Kidney (tissue), 14 donors: Measurements from ENCODE around the gene SNRPD3. TPM values are rescaled to one million over a fixed set of nuclear protein-coding genes. Genes with fewer than 3 reads are reported as not detected.
A peak's percentile ranks its signal among the peaks of the same experiment; 100 is the strongest.

ENCODE experiments used
- DNase-seq, 5 donors: peaks; one replicate each; pipeline ENCODE4 v3.0.0-alpha.2; 2013 to 2020
- FAIRE-seq: peaks from 2 replicates; lab custom pipeline; 2012; peaks lifted over from hg19 to GRCh38; lab: Jason Lieb, UNC
- H3K27ac ChIP-seq, 2 donors: one replicate each; pipeline ENCODE4 v1.7.0; 2013; ENCODE audit warnings: low read depth in 2 of 2, low read length in 2 of 2, inconsistent platforms in 1 of 2
- H3K27me3 ChIP-seq: one replicate; pipeline ENCODE4 v1.7.1; 2013; ENCODE audit warnings: low read length, inconsistent platforms; ENCODE audit not compliant: control insufficient read depth, insufficient read depth
- H3K36me3 ChIP-seq, 3 donors: one replicate each; pipeline versions ENCODE4 v1.7.0 to v1.7.1; 2013; ENCODE audit warnings: low read length in 3 of 3, control low read depth in 1 of 3, inconsistent platforms in 1 of 3; ENCODE audit not compliant: insufficient read depth in 3 of 3, control insufficient read depth in 2 of 3
- H3K4me1 ChIP-seq, 3 donors: one replicate each; pipeline versions ENCODE4 v1.7.0 to v1.7.1; 2013; ENCODE audit warnings: low read length in 3 of 3, inconsistent platforms in 1 of 3, low read depth in 1 of 3; ENCODE audit not compliant: control insufficient read depth in 2 of 3, insufficient read depth in 2 of 3
- H3K4me3 ChIP-seq, 3 donors: one replicate each; pipeline versions ENCODE4 v1.7.0 to v1.8.1; 2013; ENCODE audit warnings: low read length in 3 of 3, control low read depth in 1 of 3, inconsistent platforms in 1 of 3
- H3K9ac ChIP-seq, 3 donors: one replicate each; pipeline versions ENCODE4 v1.7.0 to v1.7.1; 2013; ENCODE audit warnings: low read length in 3 of 3, control low read depth in 1 of 3, inconsistent platforms in 1 of 3
- H3K9me3 ChIP-seq, 3 donors: one replicate each; pipeline versions ENCODE4 v1.7.0 to v1.7.1; 2013; ENCODE audit warnings: low read length in 3 of 3, control low read depth in 1 of 3, inconsistent platforms in 1 of 3; ENCODE audit not compliant: control insufficient read depth in 2 of 3, insufficient read depth in 1 of 3
- CTCF ChIP-seq: IDR thresholded peaks from 3 replicates; pipeline ENCODE4 v1.5.1; 2012; ENCODE audit warnings: mild to moderate bottlenecking, moderate library complexity, borderline replicate concordance; ENCODE audit not compliant: insufficient read depth; ENCODE audit errors: extremely low read depth
- intact Hi-C: fragments of 100-400 bp; cut with DNase I; formaldehyde crosslinking; loops from one replicate; pipeline ENCODE4 v1.11.1; 2022
- polyA plus RNA-seq: library from polyadenylated mRNA; stranded (reverse); fragments of 350-450 nt; fragmentation: Illumina TruSeq; extraction: RNeasy Lipid Tissue Mini Kit (QIAGEN cat#74804); gene quantifications from one replicate; pipeline ENCODE4 v1.2.3, GENCODE V29; 2014; ENCODE audit warnings: low read depth, low replicate concordance; ENCODE audit not compliant: insufficient read depth
- total RNA-seq: library from RNA; stranded (reverse); fragmentation: NEBNext Ultra II Directional; extraction: Animal tissue kit (Norgen Biotek cat#: 25700); gene quantifications from one replicate; pipeline ENCODE4 v1.2.1, GENCODE V29; 2021
- donor health status: control.
- donor health status: control.
- donor health status: control.
- donor health status: control.
- donor health status: control.
- donor health status: DM: yes; HTN: yes; CAD: no.
- donor health status: Normal renal cell carcinoma (clear cell type).

The SNRPD3 gene
- total and polyA plus RNA-seq, 2 donors from 2014 or later: 73.7 to 136 TPM

- intact Hi-C loops: no loop called here
- Histone ChIP-seq H3K4me1 (peaks cover 4 to 10% (median 7%) of the 10 kb centered on the region in 3 donors), H3K9ac (no peak overlapping the region), H3K9me3 (no peaks in the 10 kb centered on the region), H3K36me3 (peaks cover 6 to 27% (median 11%) of the 10 kb centered on the region in 3 donors), H3K27ac (no peak overlapping the region), H3K4me3 (no peak overlapping the region), H3K27me3 (no peaks in the 10 kb centered on the region)
- DNase-seq: no peak
- no peak for FAIRE-seq
- no peak for TF ChIP-seq CTCF
Observed at GRCh38 chr22:24576778-24577177, 21.0 kb downstream of the SNRPD3 start.

- Histone ChIP-seq H3K9me3 (no peaks in the 10 kb centered on the region), H3K4me3 (no peak overlapping the region), H3K27me3 (no peaks in the 10 kb centered on the region), H3K9ac (no peak overlapping the region), H3K4me1 (peaks cover 4 to 10% (median 9%) of the 10 kb centered on the region in 3 donors), H3K27ac (no peak overlapping the region), H3K36me3 (peaks cover 0 to 11% (median 6%) of the 10 kb centered on the region in 3 donors)
- no peak for DNase-seq
- intact Hi-C loops: no loop called here
- FAIRE-seq: no peak
- TF ChIP-seq CTCF: no peak
Observed at GRCh38 chr22:24578355-24579257, 22.8 kb downstream of the SNRPD3 start.

GRCh38 chr22:24579258-24579601 is 23.4 kb downstream of the SNRPD3 start:
- H3K27me3 ChIP-seq: no peaks in the 10 kb centered on the region
- no peak overlapping the region for H3K9ac ChIP-seq
- no peak overlapping the region for H3K27ac ChIP-seq
- no peak for FAIRE-seq
- intact Hi-C loops: no loop called here
- TF ChIP-seq CTCF: no peak
- H3K4me3 ChIP-seq: no peak overlapping the region
- H3K9me3 ChIP-seq: no peaks in the 10 kb centered on the region
- H3K4me1 ChIP-seq: peaks cover 7 to 10% (median 10%) of the 10 kb centered on the region in 3 donors
- peaks cover 0 to 5% (median 3%) of the 10 kb centered on the region in 3 donors for H3K36me3 ChIP-seq
- DNase-seq: peak in 2 of 5 donors; percentile 54 to 75
